ENCODE measurements around the gene GALNT18. TPM values are rescaled to one million over a fixed set of nuclear protein-coding genes. Genes with fewer than 3 reads are reported as not detected.
A peak's percentile ranks its signal among the peaks of the same experiment; 100 is the strongest.

Gene GALNT18
- total RNA-seq, 2 donors from 2014 or later = 28.2 to 57.8 TPM

- Histone ChIP-seq H3K27me3 (replicated peaks; ENCODE audit: insufficient read depth) (no peaks in the 10 kb centered on the region), H3K9me3 (no peaks in the 10 kb centered on the region), H3K4me1 (ENCODE audit: control insufficient read depth in 1 of 2, low read depth in 2 of 2) (peaks cover 13 to 50% of the 10 kb centered on the region in 2 donors), H3K27ac (peak overlapping the region; percentile 33 to 76), H3K4me3 (no peak overlapping the region), H3K36me3 (no peaks in the 10 kb centered on the region)
- ATAC-seq (ENCODE audit: insufficient number of reproducible peaks, low FRiP score, low read depth) (peak; percentile 63), DNase-seq (ENCODE audit: low spot score) (no peak)
- TF ChIP-seq CTCF (IDR thresholded peaks at IDR 0.05) = peak; percentile 14
These were observed 214.6 kb downstream of the GALNT18 start for GRCh38 chr11:11407065-11407762.

GRCh38 chr11:11406652-11407051 lies 215.2 kb downstream of the GALNT18 start:
- Histone ChIP-seq H3K4me1 (ENCODE audit: control insufficient read depth in 1 of 2, low read depth in 2 of 2) (peaks cover 13 to 50% of the 10 kb centered on the region in 2 donors), H3K36me3 (no peaks in the 10 kb centered on the region), H3K9me3 (no peaks in the 10 kb centered on the region), H3K27ac (peak overlapping the region; percentile 33 to 76), H3K27me3 (replicated peaks; ENCODE audit: insufficient read depth) (no peaks in the 10 kb centered on the region), H3K4me3 (no peak overlapping the region)
- DNase-seq (ENCODE audit: low spot score) (no peak), ATAC-seq (ENCODE audit: insufficient number of reproducible peaks, low FRiP score, low read depth) (no peak)
- TF ChIP-seq CTCF (IDR thresholded peaks at IDR 0.05) = no peak

- Histone ChIP-seq H3K36me3 (no peaks in the 10 kb centered on the region), H3K27me3 (replicated peaks; ENCODE audit: insufficient read depth) (no peaks in the 10 kb centered on the region), H3K4me3 (peak overlapping the region; percentile 50), H3K4me1 (ENCODE audit: control insufficient read depth in 1 of 2, low read depth in 2 of 2) (peaks cover 13 to 50% of the 10 kb centered on the region in 2 donors), H3K9me3 (no peaks in the 10 kb centered on the region), H3K27ac (peak overlapping the region; percentile 8 to 13)
- DNase-seq (ENCODE audit: low spot score) (no peak), ATAC-seq (ENCODE audit: insufficient number of reproducible peaks, low FRiP score, low read depth) (no peak)
- TF ChIP-seq CTCF (IDR thresholded peaks at IDR 0.05) = no peak
These were observed 217.8 kb downstream of the GALNT18 start for GRCh38 chr11:11403763-11404725.

GRCh38 chr11:11401960-11402535 lies 219.8 kb downstream of the GALNT18 start:
- ATAC-seq (ENCODE audit: insufficient number of reproducible peaks, low FRiP score, low read depth) (no peak), DNase-seq (ENCODE audit: low spot score) (no peak)
- Histone ChIP-seq H3K27me3 (replicated peaks; ENCODE audit: insufficient read depth) (no peaks in the 10 kb centered on the region), H3K4me3 (no peak overlapping the region), H3K4me1 (ENCODE audit: control insufficient read depth in 1 of 2, low read depth in 2 of 2) (peaks cover 6 to 32% of the 10 kb centered on the region in 2 donors), H3K27ac (no peak overlapping the region), H3K9me3 (no peaks in the 10 kb centered on the region), H3K36me3 (no peaks in the 10 kb centered on the region)
- TF ChIP-seq CTCF (IDR thresholded peaks at IDR 0.05) = no peak
